VCaP (cell line): Measurements from ENCODE around the gene GALNT12.

ENCODE experiments used
- H3K27ac ChIP-seq: fragments of 450-650 bp; 2 replicates; pipeline ENCODE4 v1.5.1; 2017
- CTCF ChIP-seq: fragments of 450-650 bp; conservative IDR thresholded peaks from 2 replicates; pipeline ENCODE4 v1.5.1; 2017; ENCODE audit warnings: mild to moderate bottlenecking, moderate library complexity

GALNT12 gene

DNA sequence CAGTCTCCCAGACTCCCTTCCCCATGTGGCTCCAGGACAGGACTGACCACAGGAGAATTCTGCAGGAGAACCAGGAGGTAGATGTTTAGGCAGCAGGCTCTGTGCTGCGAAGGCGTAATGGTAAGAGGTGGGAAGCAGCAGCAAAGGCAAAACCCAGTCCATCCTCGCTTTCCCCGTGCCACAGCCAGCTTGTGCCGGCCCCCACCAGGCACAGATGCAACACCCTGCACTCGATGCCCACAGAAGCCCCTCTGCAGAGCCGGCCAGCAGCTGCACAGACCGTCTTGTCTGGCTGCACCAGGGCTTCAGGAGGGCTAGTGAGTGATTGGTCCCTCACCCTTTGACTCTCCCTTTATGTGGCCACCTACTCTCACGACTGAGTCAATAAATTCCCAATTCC is 39.1 kb upstream of the GALNT12 start:
- no peak for TF ChIP-seq CTCF
- no peak overlapping the region for H3K27ac ChIP-seq

- H3K27ac ChIP-seq: no peak overlapping the region
- TF ChIP-seq CTCF: no peak
These were observed 36.8 kb upstream of the GALNT12 start for GRCh38 chr9:98770717-98771116.

GRCh38 chr9:98771209-98771874 is 36.1 kb upstream of the GALNT12 start:
- no peak overlapping the region for H3K27ac ChIP-seq
- no peak for TF ChIP-seq CTCF

- no peak overlapping the region for H3K27ac ChIP-seq
- no peak for TF ChIP-seq CTCF
These were observed 34.9 kb upstream of the GALNT12 start for GRCh38 chr9:98772364-98773155.

GRCh38 chr9:98773721-98774120 is 33.7 kb upstream of the GALNT12 start:
- no peak for TF ChIP-seq CTCF
- no peak overlapping the region for H3K27ac ChIP-seq

GRCh38 chr9:98774746-98775145 is 32.7 kb upstream of the GALNT12 start:
- H3K27ac ChIP-seq: no peak overlapping the region
- TF ChIP-seq CTCF: peak; percentile 59

DNA sequence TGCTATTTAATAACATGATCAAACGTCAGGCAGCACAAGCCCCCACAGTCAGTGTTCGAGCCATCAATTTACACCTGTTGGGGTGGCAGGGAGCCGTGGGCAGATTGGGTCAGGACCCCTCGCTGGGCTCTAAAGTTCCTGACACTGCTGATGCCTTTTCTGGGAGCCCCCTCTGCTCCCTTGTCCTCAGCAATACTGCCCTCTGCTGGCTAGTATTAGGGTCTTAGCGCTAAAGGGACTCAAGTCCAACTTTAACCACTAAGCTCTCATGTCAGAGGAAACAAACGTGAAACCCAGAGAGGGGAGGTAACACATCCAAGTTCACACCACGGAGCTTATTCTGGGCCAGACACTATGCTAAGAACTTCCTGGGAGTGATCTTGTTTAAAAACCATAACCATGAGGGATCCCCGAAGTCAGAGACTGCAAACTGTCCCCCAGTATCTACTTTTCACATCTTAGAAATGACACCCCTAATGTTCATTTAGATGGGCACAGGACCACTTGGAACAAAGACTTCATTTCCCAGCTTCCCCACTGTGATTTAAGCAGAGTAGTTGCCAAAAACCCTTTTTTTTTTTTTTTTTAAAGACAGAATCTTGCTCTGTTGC is 31.5 kb upstream of the GALNT12 start:
- H3K27ac ChIP-seq: no peak overlapping the region
- peak; percentile 67 for TF ChIP-seq CTCF
